ENCODE data around the gene NCSTN. TPM values are rescaled to one million over a fixed set of nuclear protein-coding genes. Genes with fewer than 3 reads are reported as not detected.

Gene NCSTN
- total RNA-seq, 6 donors from 2014 or later = 55.9 to 116 (median 70.8) TPM

DNA sequence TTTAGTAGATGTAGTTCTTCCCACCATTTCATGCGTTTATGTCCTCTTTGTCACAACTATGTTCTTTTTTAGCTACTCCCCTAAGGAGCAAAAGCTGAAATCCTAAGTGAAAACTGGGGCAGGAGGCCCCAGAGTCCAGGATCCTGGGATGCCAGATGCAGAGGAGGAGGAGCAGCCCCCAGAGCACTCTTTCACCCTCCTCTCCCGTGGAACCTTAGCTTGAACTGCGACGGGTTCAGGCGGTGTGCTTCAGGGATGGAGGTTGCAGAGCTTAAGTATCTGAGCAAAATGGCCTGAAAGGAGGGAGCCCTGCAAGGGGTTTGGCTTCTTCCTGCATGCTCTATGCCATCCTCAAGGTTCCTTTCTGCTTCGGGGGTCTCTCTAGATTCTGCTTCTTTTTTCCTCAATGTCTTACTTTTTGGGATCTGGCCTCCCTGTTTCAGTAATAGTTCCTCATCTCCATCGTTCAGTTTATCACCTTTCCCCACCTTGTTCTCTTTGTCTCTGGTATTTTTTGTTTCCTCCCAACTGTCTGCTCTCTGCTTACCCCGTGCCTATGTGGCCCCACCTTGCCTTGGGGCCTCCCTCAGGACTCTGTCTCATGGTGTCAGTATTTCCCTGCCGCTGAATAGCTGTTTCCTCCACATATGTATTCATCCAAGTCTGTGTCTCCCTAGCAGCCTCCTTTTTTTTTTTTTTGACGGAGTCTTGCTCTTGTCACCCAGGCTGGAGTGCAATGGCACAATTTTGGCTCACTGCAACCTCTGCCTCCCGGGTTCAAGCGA is 21.0 kb downstream of the NCSTN start:
- DNase-seq = no peak
- Histone ChIP-seq H3K36me3 (peaks cover 4 to 18% (median 12%) of the 10 kb centered on the region in 4 donors), H3K27me3 (no peaks in the 10 kb centered on the region), H3K4me3 (no peak overlapping the region), H3K27ac (no peak overlapping the region), H3K4me1 (no peaks in the 10 kb centered on the region), H3K9me3 (no peaks in the 10 kb centered on the region)
- WGBS, 2 donors = 74 to 75% methylated on average over 12 of the region's 12 CpGs
- ATAC-seq (ENCODE audit: low FRiP score in 2 of 2) = no peak
- TF ChIP-seq EP300 (IDR thresholded peaks at IDR 0.05) = no peak
- TF ChIP-seq POLR2AphosphoS5 (IDR thresholded peaks at IDR 0.05) = no peak

DNA sequence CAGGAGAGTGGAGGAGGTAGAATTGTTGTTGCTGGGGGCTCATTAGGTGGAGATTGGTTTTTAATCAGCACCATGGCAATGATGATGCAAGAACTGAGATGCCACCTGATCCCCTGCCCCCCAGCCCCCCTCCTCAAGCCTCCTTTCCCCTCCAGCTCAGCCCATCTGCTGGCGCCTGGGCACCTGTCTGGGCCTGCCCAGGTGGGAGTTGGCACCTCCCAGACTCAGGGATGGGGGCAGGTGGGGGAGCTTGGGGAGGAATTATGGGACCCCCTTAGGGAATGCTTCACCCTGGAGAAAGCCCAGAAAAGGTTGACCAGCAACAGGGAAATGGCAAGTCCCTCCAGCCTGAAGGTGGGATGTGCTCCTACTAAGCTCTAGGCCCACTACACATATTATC is 22.1 kb downstream of the NCSTN start:
- WGBS, 2 donors = 100% methylated on average over 1 of the region's 1 CpG
- Histone ChIP-seq H3K27me3 (no peaks in the 10 kb centered on the region), H3K27ac (no peak overlapping the region), H3K4me3 (no peak overlapping the region), H3K4me1 (no peaks in the 10 kb centered on the region), H3K36me3 (peaks cover 0 to 7% (median 3%) of the 10 kb centered on the region in 4 donors), H3K9me3 (no peaks in the 10 kb centered on the region)
- ATAC-seq (ENCODE audit: low FRiP score in 2 of 2) = no peak
- TF ChIP-seq POLR2A (IDR thresholded peaks at IDR 0.05) = no peak
- TF ChIP-seq, protein P1, sequence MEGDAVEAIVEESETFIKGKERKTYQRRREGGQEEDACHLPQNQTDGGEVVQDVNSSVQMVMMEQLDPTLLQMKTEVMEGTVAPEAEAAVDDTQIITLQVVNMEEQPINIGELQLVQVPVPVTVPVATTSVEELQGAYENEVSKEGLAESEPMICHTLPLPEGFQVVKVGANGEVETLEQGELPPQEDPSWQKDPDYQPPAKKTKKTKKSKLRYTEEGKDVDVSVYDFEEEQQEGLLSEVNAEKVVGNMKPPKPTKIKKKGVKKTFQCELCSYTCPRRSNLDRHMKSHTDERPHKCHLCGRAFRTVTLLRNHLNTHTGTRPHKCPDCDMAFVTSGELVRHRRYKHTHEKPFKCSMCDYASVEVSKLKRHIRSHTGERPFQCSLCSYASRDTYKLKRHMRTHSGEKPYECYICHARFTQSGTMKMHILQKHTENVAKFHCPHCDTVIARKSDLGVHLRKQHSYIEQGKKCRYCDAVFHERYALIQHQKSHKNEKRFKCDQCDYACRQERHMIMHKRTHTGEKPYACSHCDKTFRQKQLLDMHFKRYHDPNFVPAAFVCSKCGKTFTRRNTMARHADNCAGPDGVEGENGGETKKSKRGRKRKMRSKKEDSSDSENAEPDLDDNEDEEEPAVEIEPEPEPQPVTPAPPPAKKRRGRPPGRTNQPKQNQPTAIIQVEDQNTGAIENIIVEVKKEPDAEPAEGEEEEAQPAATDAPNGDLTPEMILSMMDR (IDR thresholded peaks at IDR 0.05) = no peak
- no peak for TF ChIP-seq POLR2AphosphoS5 (IDR thresholded peaks at IDR 0.05)
- no peak for TF ChIP-seq EP300 (IDR thresholded peaks at IDR 0.05)
- no peak for DNase-seq

DNA sequence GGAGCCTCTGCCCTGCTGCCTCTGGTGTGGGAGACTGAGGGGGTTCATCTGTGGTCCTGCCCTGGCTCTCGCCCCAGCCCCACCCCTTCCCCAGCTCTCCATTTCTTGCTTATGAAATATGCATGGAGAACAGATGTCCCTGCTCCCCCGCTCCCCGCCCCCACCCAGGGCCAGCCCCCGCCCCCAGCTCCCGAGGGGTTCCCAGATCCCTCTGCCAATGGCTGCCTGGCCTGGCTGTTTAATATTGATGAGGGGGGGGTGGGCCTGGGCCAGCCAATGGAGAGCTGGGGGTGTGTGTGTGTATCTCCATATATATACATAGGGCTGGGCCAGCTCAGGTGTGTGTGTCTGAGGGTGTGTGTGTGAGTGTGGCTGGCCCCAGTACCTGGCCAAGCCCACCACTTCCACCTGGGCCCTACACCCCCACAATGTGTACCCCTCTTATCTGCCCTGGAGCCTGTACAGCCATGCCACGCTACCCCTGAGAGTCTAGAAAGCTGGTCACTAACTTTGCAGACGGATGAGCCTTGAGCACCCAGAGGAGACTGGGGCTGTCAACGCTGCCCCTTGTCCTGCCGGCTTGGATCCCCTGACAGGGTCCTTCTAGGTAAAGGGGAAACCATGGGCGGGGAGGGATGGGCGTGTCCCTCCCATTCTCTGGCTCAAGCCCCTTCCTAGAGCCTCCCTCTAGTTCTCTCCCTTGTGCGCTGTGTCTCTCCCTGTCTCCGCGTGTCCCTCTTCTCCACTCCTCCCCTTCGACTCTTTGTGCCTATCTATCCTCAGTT is 23.7 kb downstream of the NCSTN start, which contains the start of gene NHLH1:
Gene NHLH1 (plus strand): TSS at position 341 of the 785 bp plus-strand sequence. CDS start 3,661 bp downstream, outside the sequence.
- H3K27ac ChIP-seq = no peak within 1 kb of the TSS
- no peaks in the 10 kb centered on the region for H3K4me1 ChIP-seq
- no peaks in the 10 kb centered on the region for H3K9me3 ChIP-seq
- H3K27me3 ChIP-seq = no peaks in the 10 kb centered on the region
- DNase-seq (peak in 1 of 2 donors; percentile 41), ATAC-seq (ENCODE audit: low FRiP score in 2 of 2) (no peak)
- WGBS, 2 donors = 61 to 73% methylated on average over 10 to 15 of the region's 15 CpGs
- no peak within 1 kb of the TSS for H3K4me3 ChIP-seq
- no peaks in the 10 kb centered on the region for H3K36me3 ChIP-seq
- TF ChIP-seq POLR2A (IDR thresholded peaks at IDR 0.05) (no peak), EP300 (IDR thresholded peaks at IDR 0.05) (no peak)
- TF ChIP-seq, protein P1 (IDR thresholded peaks at IDR 0.05) = no peak

DNA sequence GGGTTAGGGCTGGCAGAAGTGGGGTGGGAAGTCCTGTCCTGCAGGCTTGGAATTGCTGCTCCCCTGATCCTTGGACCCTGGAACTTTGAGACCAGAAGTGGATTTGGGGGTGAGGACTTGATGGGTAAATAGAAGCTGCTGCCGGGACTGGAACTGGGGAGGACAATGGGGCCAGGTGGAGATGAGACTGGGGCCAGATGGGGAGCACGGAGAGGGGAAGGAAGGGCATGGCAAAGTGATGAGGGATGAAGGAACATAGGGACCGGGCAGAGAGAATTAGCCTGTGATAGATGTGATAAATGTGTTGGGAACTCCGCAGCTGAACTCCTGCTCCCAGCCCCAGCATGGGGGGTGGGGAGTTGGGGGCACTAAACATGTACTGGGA is 24.3 kb downstream of the NCSTN start:
- no peaks in the 10 kb centered on the region for H3K9me3 ChIP-seq
- H3K4me3 ChIP-seq = no peak overlapping the region
- no peak for DNase-seq
- TF ChIP-seq, protein P1 (IDR thresholded peaks at IDR 0.05) = no peak
- no peak for TF ChIP-seq POLR2AphosphoS5 (IDR thresholded peaks at IDR 0.05)
- TF ChIP-seq EP300 (IDR thresholded peaks at IDR 0.05) = no peak
- no peak for TF ChIP-seq POLR2A (IDR thresholded peaks at IDR 0.05)
- WGBS, 2 donors = 39 to 55% methylated on average over 4 of the region's 4 CpGs
- H3K27me3 ChIP-seq = no peaks in the 10 kb centered on the region
- no peaks in the 10 kb centered on the region for H3K36me3 ChIP-seq
- no peaks in the 10 kb centered on the region for H3K4me1 ChIP-seq
- no peak overlapping the region for H3K27ac ChIP-seq
- no peak for ATAC-seq (ENCODE audit: low FRiP score in 2 of 2)

Data from upper lobe of left lung (tissue), 6 donors.